ENCODE data around the gene PDE8B. TPM values are rescaled to one million over a fixed set of nuclear protein-coding genes. Genes with fewer than 3 reads are reported as not detected.

PDE8B gene
- polyA plus RNA-seq, 1 donor (not counting 4 experiments of a cell fraction or from before 2014, with no cell fraction given) = not detected

DNA sequence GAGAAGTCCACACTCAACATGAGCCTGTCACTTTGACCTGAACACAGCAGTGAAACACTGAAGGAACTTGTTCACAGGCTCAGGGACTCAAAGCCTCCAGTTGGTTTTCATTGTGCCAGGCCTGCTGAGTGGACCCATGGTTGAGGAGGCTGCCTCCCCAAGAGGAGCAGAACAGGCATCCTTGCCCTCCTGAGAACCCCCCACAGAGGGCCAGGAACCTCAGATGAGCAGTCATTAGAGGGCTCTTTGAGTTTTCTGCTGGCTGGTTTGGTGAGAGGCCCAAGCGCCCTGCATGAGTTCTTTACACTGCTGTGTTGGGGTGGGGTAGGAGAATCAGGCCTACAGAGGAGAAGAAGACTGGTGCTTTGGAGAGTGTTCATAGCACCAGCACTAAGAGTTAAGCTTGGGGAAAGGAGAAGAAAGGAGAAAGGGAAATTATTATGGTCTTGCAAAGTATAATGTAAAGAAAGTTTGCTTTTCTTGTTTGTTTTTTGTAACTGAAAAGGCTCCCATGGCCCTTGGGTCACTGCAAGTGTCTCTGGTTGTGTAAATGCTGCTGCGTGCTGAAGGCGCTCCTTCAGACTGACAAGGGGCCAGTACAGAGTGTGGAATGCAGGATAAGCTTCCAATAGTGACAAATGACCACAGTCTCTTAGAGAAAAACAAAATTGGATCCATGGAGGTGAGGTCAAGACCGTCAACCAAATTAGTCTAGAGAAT lies 100.2 kb downstream of the PDE8B start:
- no peaks in the 10 kb centered on the region for H3K79me2 ChIP-seq (ENCODE audit: control insufficient read depth, insufficient read depth, low read length)
- H3K4me1 ChIP-seq (ENCODE audit: control insufficient read depth, extremely low read depth, insufficient read depth, low read length) = no peaks in the 10 kb centered on the region
- TF ChIP-seq, protein P1, sequence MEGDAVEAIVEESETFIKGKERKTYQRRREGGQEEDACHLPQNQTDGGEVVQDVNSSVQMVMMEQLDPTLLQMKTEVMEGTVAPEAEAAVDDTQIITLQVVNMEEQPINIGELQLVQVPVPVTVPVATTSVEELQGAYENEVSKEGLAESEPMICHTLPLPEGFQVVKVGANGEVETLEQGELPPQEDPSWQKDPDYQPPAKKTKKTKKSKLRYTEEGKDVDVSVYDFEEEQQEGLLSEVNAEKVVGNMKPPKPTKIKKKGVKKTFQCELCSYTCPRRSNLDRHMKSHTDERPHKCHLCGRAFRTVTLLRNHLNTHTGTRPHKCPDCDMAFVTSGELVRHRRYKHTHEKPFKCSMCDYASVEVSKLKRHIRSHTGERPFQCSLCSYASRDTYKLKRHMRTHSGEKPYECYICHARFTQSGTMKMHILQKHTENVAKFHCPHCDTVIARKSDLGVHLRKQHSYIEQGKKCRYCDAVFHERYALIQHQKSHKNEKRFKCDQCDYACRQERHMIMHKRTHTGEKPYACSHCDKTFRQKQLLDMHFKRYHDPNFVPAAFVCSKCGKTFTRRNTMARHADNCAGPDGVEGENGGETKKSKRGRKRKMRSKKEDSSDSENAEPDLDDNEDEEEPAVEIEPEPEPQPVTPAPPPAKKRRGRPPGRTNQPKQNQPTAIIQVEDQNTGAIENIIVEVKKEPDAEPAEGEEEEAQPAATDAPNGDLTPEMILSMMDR (optimal IDR thresholded peaks at IDR 0.05 in 1 of 3, IDR thresholded peaks at IDR 0.05 in 1 of 3, conservative IDR thresholded peaks at IDR 0.05 in 1 of 3; ENCODE audit: extremely low read depth in 1 of 3, insufficient read depth in 2 of 3, low read length in 3 of 3) = no peak
- TF ChIP-seq EZH2 (IDR thresholded peaks at IDR 0.05; ENCODE audit: low read length) = no peak
- no peak overlapping the region for H3K4me3 ChIP-seq (ENCODE audit: control insufficient read depth in 2 of 3, extremely low read depth in 1 of 3, insufficient read depth in 2 of 3, low read depth in 1 of 3, low read length in 3 of 3)
- dilution Hi-C loops (cut with MboI; ENCODE audit: extremely low pct_ligation_motif_present, low sequenced_read_pairs) = no loop called here
- peaks cover 3% of the 10 kb centered on the region for H3K27me3 ChIP-seq (ENCODE audit: control insufficient read depth, extremely low read depth, insufficient read depth, low read length)
- FAIRE-seq = no peak
- no peak overlapping the region for H2AFZ ChIP-seq (ENCODE audit: control insufficient read depth, low read length)
- no peaks in the 10 kb centered on the region for H3K36me3 ChIP-seq (ENCODE audit: control insufficient read depth in 2 of 2, extremely low read depth in 1 of 2, insufficient read depth in 2 of 2, low read length in 2 of 2)
- no peak for DNase-seq (ENCODE audit: low read depth, low spot score)
- no peaks in the 10 kb centered on the region for H3K9me1 ChIP-seq (ENCODE audit: control insufficient read depth, extremely low read depth, insufficient read depth, low read length)
- no peaks in the 10 kb centered on the region for H4K20me1 ChIP-seq (ENCODE audit: control insufficient read depth, extremely low read depth, insufficient read depth, low read length)
- no peak overlapping the region for H3K4me2 ChIP-seq (ENCODE audit: control insufficient read depth, extremely low read depth, insufficient read depth, low read depth, low read length)
- H3K9me3 ChIP-seq (ENCODE audit: control insufficient read depth, low read depth, low read length) = no peaks in the 10 kb centered on the region
- H3K9ac ChIP-seq (ENCODE audit: control insufficient read depth, extremely low read depth, insufficient read depth, low read length) = no peak overlapping the region
- no peak overlapping the region for H3K27ac ChIP-seq (ENCODE audit: control insufficient read depth, insufficient read depth, low read length)

DNA sequence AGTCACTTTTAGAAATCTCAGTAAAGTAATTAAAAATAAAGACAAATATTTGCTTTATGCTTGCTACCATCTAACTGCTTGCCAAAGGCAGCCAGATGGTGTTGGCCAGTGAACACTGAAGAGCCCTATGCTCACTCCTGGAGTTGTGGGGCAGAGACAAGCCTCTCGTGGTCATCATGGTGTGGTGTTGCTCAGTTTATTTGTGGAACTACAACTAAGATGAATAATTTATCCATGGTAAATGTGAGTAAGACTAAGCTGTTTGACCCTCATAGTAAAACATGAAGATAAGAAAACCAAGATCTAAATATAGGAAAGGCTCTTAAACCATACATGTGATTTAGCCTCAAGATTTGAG lies 100.7 kb downstream of the PDE8B start:
- Histone ChIP-seq H3K36me3 (ENCODE audit: control insufficient read depth in 2 of 2, extremely low read depth in 1 of 2, insufficient read depth in 2 of 2, low read length in 2 of 2) (no peaks in the 10 kb centered on the region), H2AFZ (ENCODE audit: control insufficient read depth, low read length) (no peak overlapping the region), H3K4me2 (ENCODE audit: control insufficient read depth, extremely low read depth, insufficient read depth, low read depth, low read length) (no peak overlapping the region), H3K9me3 (ENCODE audit: control insufficient read depth, low read depth, low read length) (no peaks in the 10 kb centered on the region), H3K27ac (ENCODE audit: control insufficient read depth, insufficient read depth, low read length) (no peak overlapping the region), H3K4me1 (ENCODE audit: control insufficient read depth, extremely low read depth, insufficient read depth, low read length) (no peaks in the 10 kb centered on the region), H3K27me3 (ENCODE audit: control insufficient read depth, extremely low read depth, insufficient read depth, low read length) (no peaks in the 10 kb centered on the region), H3K9ac (ENCODE audit: control insufficient read depth, extremely low read depth, insufficient read depth, low read length) (no peak overlapping the region), H3K79me2 (ENCODE audit: control insufficient read depth, insufficient read depth, low read length) (no peaks in the 10 kb centered on the region), H3K9me1 (ENCODE audit: control insufficient read depth, extremely low read depth, insufficient read depth, low read length) (no peaks in the 10 kb centered on the region), H3K4me3 (ENCODE audit: control insufficient read depth in 2 of 3, extremely low read depth in 1 of 3, insufficient read depth in 2 of 3, low read depth in 1 of 3, low read length in 3 of 3) (no peak overlapping the region), H4K20me1 (ENCODE audit: control insufficient read depth, extremely low read depth, insufficient read depth, low read length) (no peaks in the 10 kb centered on the region)
- FAIRE-seq (no peak), DNase-seq (ENCODE audit: low read depth, low spot score) (no peak)
- TF ChIP-seq, protein P1 (optimal IDR thresholded peaks at IDR 0.05 in 1 of 3, IDR thresholded peaks at IDR 0.05 in 1 of 3, conservative IDR thresholded peaks at IDR 0.05 in 1 of 3; ENCODE audit: extremely low read depth in 1 of 3, insufficient read depth in 2 of 3, low read length in 3 of 3) = no peak
- TF ChIP-seq EZH2 (IDR thresholded peaks at IDR 0.05; ENCODE audit: low read length) = no peak
- dilution Hi-C loops (cut with MboI; ENCODE audit: extremely low pct_ligation_motif_present, low sequenced_read_pairs) = no loop called here

All from keratinocyte (primary cell).